IMR-90 (cell line): ENCODE measurements around the gene PCAT6. TPM values are rescaled to one million over a fixed set of nuclear protein-coding genes. Genes with fewer than 3 reads are reported as not detected.
A peak's percentile ranks its signal among the peaks of the same experiment; 100 is the strongest.

Experiments
- ATAC-seq: fragments of 200-7000 bp; cut with Tn5 transposase; 2 replicates; pipeline ENCODE4 v1.9.1; 2020; ENCODE audit warnings: low read depth, mild to moderate bottlenecking, moderate library complexity
- BruUV-seq: library from RNA; stranded (reverse); fragments of 400-500 nt; replicated peaks from 2 replicates; lab custom pipeline; 2021; lab: Mats Ljungman, UMichigan
- CTCF ChIA-PET: fragments of 300-600 bp; formaldehyde crosslinking; extraction: SDS; loops from one replicate; lab custom pipeline; 2021; ENCODE audit warnings: antibody characterized with exemption; lab: Yijun Ruan, JAX
- POLR2A ChIA-PET: fragments of 300-600 bp; sonication (Branson Sonifier 250); formaldehyde crosslinking; loops from one replicate; lab custom pipeline; 2022; ENCODE audit warnings: antibody characterized with exemption; ENCODE audit not compliant: unreplicated experiment; lab: Charles Lee
- DNase-seq: peaks from one replicate; pipeline ENCODE4 v3.0.0; 2013
- H2AFZ ChIP-seq: replicated peaks from 2 replicates; pipeline ENCODE3; 2013; ENCODE audit warnings: low read length, mild to moderate bottlenecking; ENCODE audit not compliant: poor library complexity
- H2AK5ac ChIP-seq: 2 replicates; pipeline ENCODE4 v1.6.1; 2013; ENCODE audit warnings: low read depth, low read length, inconsistent platforms
- H2AK9ac ChIP-seq: replicated peaks from 2 replicates; pipeline ENCODE3; 2013; ENCODE audit warnings: mild to moderate bottlenecking, low read depth, low read length, moderate library complexity; ENCODE audit not compliant: poor library complexity
- H2BK120ac ChIP-seq: 2 replicates; pipeline ENCODE4 v1.6.1; 2013; ENCODE audit warnings: low read depth, low read length, inconsistent platforms
- H2BK15ac ChIP-seq: 3 replicates; pipeline ENCODE4 v1.6.1; 2013; ENCODE audit warnings: low read depth, low read length, inconsistent platforms
- H2BK20ac ChIP-seq: 2 replicates; pipeline ENCODE4 v1.6.1; 2013; ENCODE audit warnings: low read depth, mild to moderate bottlenecking, inconsistent platforms, low read length, moderate library complexity
- H2BK5ac ChIP-seq: 2 replicates; pipeline ENCODE4 v1.6.1; 2013; ENCODE audit warnings: mild to moderate bottlenecking, low read depth, low read length, inconsistent platforms; ENCODE audit not compliant: poor library complexity, severe bottlenecking
- H3K14ac ChIP-seq: replicated peaks from 2 replicates; pipeline ENCODE4 v1.6.1; 2013; ENCODE audit warnings: low read depth, low read length, inconsistent platforms
- H3K18ac ChIP-seq: 2 replicates; pipeline ENCODE4 v1.6.1; 2013; ENCODE audit warnings: low read depth, low read length, control low read depth
- H3K23ac ChIP-seq: 2 replicates; pipeline ENCODE4 v1.6.1; 2013; ENCODE audit warnings: low read depth, low read length, inconsistent platforms
- H3K27ac ChIP-seq: 2 replicates; pipeline ENCODE4 v1.5.1; 2013; ENCODE audit warnings: mild to moderate bottlenecking, control low read depth, low read length; ENCODE audit not compliant: insufficient read depth
- H3K27me3 ChIP-seq: 2 replicates; pipeline ENCODE4 v1.6.1; 2013; ENCODE audit warnings: low read length; ENCODE audit not compliant: control insufficient read depth, insufficient read depth
- H3K36me3 ChIP-seq: 2 replicates; pipeline ENCODE4 v1.6.1; 2013; ENCODE audit warnings: low read length, mixed read lengths; ENCODE audit not compliant: control insufficient read depth, insufficient read depth
- H3K4ac ChIP-seq: 2 replicates; pipeline ENCODE4 v1.6.1; 2013; ENCODE audit warnings: low read depth, low read length, inconsistent platforms
- H3K4me1 ChIP-seq: 2 replicates; pipeline ENCODE4 v1.6.1; 2013; ENCODE audit warnings: low read length, mixed read lengths; ENCODE audit not compliant: control insufficient read depth, insufficient read depth
- H3K4me2 ChIP-seq: 2 replicates; pipeline ENCODE4 v1.6.1; 2013; ENCODE audit warnings: low read depth, mild to moderate bottlenecking, control low read depth, low read length, moderate library complexity
- H3K4me3 ChIP-seq: 2 replicates; pipeline ENCODE4 v1.5.1; 2013; ENCODE audit warnings: low read depth, mild to moderate bottlenecking, control low read depth, low read length, moderate library complexity; ENCODE audit not compliant: insufficient read depth
- H3K56ac ChIP-seq: 2 replicates; pipeline ENCODE4 v1.6.1; 2013; ENCODE audit warnings: low read length, inconsistent platforms; ENCODE audit not compliant: insufficient read depth; ENCODE audit errors: extremely low read depth
- H3K79me1 ChIP-seq, 2 experiments: 2 replicates each; pipeline ENCODE4 v1.6.1; 2013; ENCODE audit warnings: low read length in 2 of 2, inconsistent platforms in 1 of 2, low read depth in 1 of 2
- H3K9ac ChIP-seq: 2 replicates; pipeline ENCODE4 v1.6.1; 2013; ENCODE audit warnings: low read depth, low read length, control low read depth
- H3K9me1 ChIP-seq: 2 replicates; pipeline ENCODE4 v1.6.1; 2013; ENCODE audit warnings: low read length, inconsistent platforms; ENCODE audit not compliant: insufficient read depth
- H3K9me3 ChIP-seq: 2 replicates; pipeline ENCODE4 v1.6.1; 2013; ENCODE audit warnings: low read length; ENCODE audit not compliant: control insufficient read depth, insufficient read depth
- H4K20me1 ChIP-seq: 2 replicates; pipeline ENCODE4 v1.6.1; 2013; ENCODE audit warnings: low read length, inconsistent platforms; ENCODE audit not compliant: insufficient read depth
- H4K5ac ChIP-seq: 2 replicates; pipeline ENCODE4 v1.6.1; 2013; ENCODE audit warnings: mild to moderate bottlenecking, low read depth, low read length, control low read depth
- H4K8ac ChIP-seq, 2 experiments: 2 replicates each; pipeline ENCODE4 v1.6.1; 2013; ENCODE audit warnings: low read depth in 2 of 2, low read length in 2 of 2, control low read depth in 1 of 2, inconsistent platforms in 1 of 2
- H4K91ac ChIP-seq: 2 replicates; pipeline ENCODE4 v1.6.1; 2013; ENCODE audit warnings: low read depth, low read length, inconsistent platforms; ENCODE audit not compliant: insufficient read depth
- BHLHE40 ChIP-seq: fragments of 150-350 bp; IDR thresholded peaks from 2 replicates; pipeline ENCODE4 v1.6.1; 2016; ENCODE audit warnings: mild to moderate bottlenecking, low read depth, low read length
- FOS ChIP-seq: fragments of 150-350 bp; IDR thresholded peaks from 2 replicates; pipeline ENCODE4 v1.6.1; 2016; ENCODE audit warnings: low read depth, low read length
- MAFK ChIP-seq: IDR thresholded peaks from 2 replicates; pipeline ENCODE4 v1.6.1; 2012; ENCODE audit warnings: low read depth, low read length, improper control_type of control experiment
- NFE2L2 ChIP-seq: fragments of 150-350 bp; IDR thresholded peaks from 2 replicates; pipeline ENCODE4 v1.6.1; 2016; ENCODE audit warnings: low read depth, mild to moderate bottlenecking, low read length
- RAD21 ChIP-seq: IDR thresholded peaks from 2 replicates; pipeline ENCODE4 v1.6.1; 2012; ENCODE audit warnings: low read length, improper control_type of control experiment
- RCOR1 ChIP-seq: IDR thresholded peaks from 2 replicates; pipeline ENCODE4 v1.6.1; 2012; ENCODE audit warnings: mild to moderate bottlenecking, low read length, improper control_type of control experiment; ENCODE audit not compliant: insufficient replicate concordance
- RFX5 ChIP-seq: IDR thresholded peaks from 2 replicates; pipeline ENCODE4 v1.8.0; 2012; ENCODE audit warnings: low read depth, mild to moderate bottlenecking, low read length, moderate library complexity
- SMC3 ChIP-seq: fragments of 150-350 bp; IDR thresholded peaks from 2 replicates; pipeline ENCODE4 v1.6.1; 2016; ENCODE audit warnings: low read depth, mild to moderate bottlenecking, antibody characterized with exemption, low read length, moderate library complexity
- USF2 ChIP-seq: fragments of 150-350 bp; IDR thresholded peaks from 2 replicates; pipeline ENCODE4 v1.6.1; 2017; ENCODE audit warnings: mild to moderate bottlenecking, antibody characterized with exemption, low read length, low read depth
- WGBS, 2 experiments: methylation state at CpG; one replicate each; pipeline versions ENCODE4 v1.1.5 to v1.1.7; 2013; ENCODE audit warnings: missing lambda C conversion rate in 2 of 2; ENCODE audit not compliant: insufficient read length in 1 of 2; ENCODE audit errors: extremely low coverage in 2 of 2; 5-methylcytosine and 5-hydroxymethylcytosine counted together
- dilution Hi-C: fragments of 300-500 bp; cut with HindIII; formaldehyde crosslinking; loops from one replicate; pipeline ENCODE4 v1.14.3; 2018; ENCODE audit warnings: low sequenced_read_pairs; ENCODE audit not compliant: unreplicated experiment
- in situ Hi-C: fragments of 300-500 bp; cut with MboI; formaldehyde crosslinking; loops from 3 replicates; pipeline ENCODE4 v1.14.3; 2019; ENCODE audit warnings: low sequenced_read_pairs, inconsistent platforms, mixed read lengths
- intact Hi-C: fragments of 100-400 bp; cut with micrococcal nuclease; formaldehyde crosslinking; loops from 2 replicates; pipeline ENCODE4 v1.10.0; 2022
- polyA plus RNA-seq, 3 experiments: library from polyadenylated mRNA; depleted of rRNA; stranded (reverse); fragments of >200 nt; gene quantifications; 2 replicates each; pipeline ENCODE4 v1.2.3, GENCODE V29; 2012; ENCODE audit warnings: low replicate concordance in 1 of 3
- total RNA-seq: library from RNA; depleted of rRNA; stranded (reverse); fragments of >200 nt; gene quantifications from 2 replicates; pipeline ENCODE4 v1.2.3, GENCODE V29; 2012

The PCAT6 gene
- total and polyA plus RNA-seq, 2 of the 4 experiments (the other 2 are of a cell fraction) = 5.8 TPM; not detected in 1

- no peak for ATAC-seq
- peak; percentile 15 for DNase-seq
- Histone ChIP-seq H3K18ac (no peak overlapping the region), H3K27me3 (peaks cover 16% of the 10 kb centered on the region), H3K14ac (no peak overlapping the region), H3K4ac (no peak overlapping the region), H4K5ac (no peak overlapping the region), H3K4me2 (no peak overlapping the region), H2AK5ac (no peak overlapping the region), H3K4me3 (no peak overlapping the region), H2BK5ac (no peak overlapping the region), H2AK9ac (no peak overlapping the region), H4K20me1 (no peaks in the 10 kb centered on the region), H3K23ac (no peak overlapping the region), H3K56ac (no peak overlapping the region), H2BK15ac (no peak overlapping the region), H2BK20ac (no peak overlapping the region), H3K9me1 (no peaks in the 10 kb centered on the region), H2AFZ (peak overlapping the region; percentile 41), H3K79me1 (no peaks in the 10 kb centered on the region), H4K91ac (no peak overlapping the region), H3K36me3 (no peaks in the 10 kb centered on the region), H2BK120ac (no peak overlapping the region), H3K9ac (no peak overlapping the region), H4K8ac (peak overlapping the region in 1 of 2 experiments; percentile 21; a peak in 1 of 4 replicates), H3K9me3 (no peaks in the 10 kb centered on the region), H3K27ac (no peak overlapping the region), H3K4me1 (no peaks in the 10 kb centered on the region)
- TF ChIP-seq BHLHE40 (no peak; the same call in 1 of the 2 replicates), RFX5 (no peak), RAD21 (no peak), SMC3 (no peak), MAFK (no peak), USF2 (0 out of 2 replicates have a peak, but pooled peaks have one; percentile 11), NFE2L2 (no peak), RCOR1 (no peak), FOS (no peak)
- intact Hi-C loops = no loop called here
- WGBS, 2 experiments = no CpG with 5 or more reads among the region's 6 CpGs
- in situ Hi-C loops = no loop called here
- dilution Hi-C loops = no loop called here
- BruUV-seq = no TSS peak
- ChIA-PET POLR2A (no interaction called here), CTCF (no interaction called here)
Measured at GRCh38 chr1:202844935-202845334, 34.2 kb downstream of the PCAT6 start.
